Fibroblast of skin of abdomen (primary cell): Measurements from ENCODE around the gene DLL1.

Source experiments
- DNase-seq: peaks from one replicate; pipeline ENCODE4 v3.0.0-alpha.2; 2013

Gene DLL1

DNA sequence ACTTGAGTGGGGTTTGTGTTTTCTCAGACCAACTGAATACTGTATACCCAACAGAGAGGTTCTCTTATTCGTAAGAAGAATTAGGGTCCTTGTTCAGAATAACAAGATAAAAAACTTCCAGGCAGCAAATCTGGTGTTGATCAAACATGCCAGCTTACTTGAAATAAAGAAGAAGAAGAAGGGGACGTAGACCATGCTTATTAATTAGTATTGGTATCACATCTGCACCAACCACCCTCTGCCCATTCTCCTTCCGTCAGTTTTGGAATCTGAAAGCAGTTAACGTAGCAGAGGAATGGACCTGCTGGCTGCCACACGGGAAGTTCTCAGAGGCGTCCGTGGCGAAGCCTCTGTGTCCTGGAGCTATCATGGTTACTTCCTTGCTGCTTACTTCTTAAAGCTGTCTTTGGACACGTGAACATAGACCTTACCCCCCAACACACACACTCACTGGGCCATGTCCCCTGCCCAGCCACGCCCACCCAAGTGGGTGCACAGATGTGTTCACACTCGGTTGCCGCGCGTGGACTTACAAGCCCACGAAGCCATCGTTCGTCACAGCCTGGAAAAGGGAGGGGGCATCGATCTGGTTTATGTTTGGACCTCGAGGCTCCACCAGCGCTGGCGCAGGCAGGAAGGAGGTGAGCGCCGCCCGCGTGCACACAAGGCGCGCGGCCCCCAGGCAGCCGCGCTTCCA, 4.1 kb upstream of the DLL1 start:
- DNase-seq, result no peak

DNA sequence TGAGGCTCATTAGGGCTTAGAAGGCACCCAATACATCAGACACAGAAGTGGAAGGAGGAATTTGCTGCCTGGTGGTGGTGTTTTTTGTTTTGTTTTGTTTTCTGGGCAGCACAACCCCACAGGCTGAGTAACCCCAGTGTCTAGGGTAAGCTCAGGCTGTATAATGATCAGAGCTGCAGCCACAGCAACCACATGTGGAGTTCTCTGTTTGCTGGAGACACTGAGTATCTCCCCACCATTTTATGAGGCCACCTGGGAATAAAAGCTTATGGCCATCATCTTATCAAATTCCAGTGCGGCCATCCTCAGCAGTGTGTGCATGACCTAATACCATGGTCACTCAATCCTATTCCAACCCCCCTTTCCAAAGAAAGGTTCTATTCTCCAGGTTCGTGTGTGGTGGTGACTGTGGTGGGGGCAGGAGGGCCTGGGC, 3.4 kb upstream of the DLL1 start:
- no peak for DNase-seq

DNA sequence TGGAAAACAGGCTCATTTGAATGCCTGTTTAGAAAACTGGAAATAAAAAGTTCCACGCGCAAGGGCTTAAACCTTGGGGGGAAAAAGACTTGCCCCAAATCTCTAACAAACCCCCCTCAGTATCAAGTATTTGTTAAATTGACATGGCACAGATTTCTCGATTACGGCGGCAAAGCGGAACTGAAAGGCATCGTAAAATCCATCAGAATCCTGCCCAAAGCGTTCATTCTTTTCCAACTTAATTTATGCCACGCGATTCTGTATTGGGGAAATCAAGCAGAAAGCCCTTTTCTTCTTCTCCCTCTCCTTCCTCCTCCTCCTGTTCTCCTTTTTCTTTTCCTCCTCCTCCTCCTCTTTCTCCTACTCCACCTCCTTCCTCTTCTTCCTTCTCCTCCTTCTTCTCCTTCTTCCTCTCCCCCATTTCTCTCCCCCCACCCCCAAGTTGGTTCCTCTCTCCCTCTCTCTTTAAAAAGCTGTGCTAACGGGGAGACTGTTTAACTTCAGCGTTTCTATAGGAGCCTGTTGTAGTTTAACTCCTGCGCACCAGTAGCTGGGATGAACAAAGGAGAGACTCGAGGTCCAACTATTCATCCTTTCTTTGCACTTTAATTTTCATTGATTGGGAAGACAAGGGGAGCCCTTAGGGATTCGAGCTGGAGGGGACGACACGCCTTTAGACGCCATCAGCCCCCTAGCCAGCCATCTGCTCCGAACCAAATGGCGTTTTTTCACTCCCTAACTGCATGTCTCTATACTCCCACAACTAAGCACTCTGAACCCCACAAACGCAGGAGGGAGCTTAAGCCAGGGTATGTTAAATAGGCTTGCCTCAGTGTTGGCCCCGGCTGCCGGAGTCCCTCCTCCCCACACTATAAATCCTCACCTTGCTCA, 2.7 kb upstream of the DLL1 start:
- no peak for DNase-seq

DNA sequence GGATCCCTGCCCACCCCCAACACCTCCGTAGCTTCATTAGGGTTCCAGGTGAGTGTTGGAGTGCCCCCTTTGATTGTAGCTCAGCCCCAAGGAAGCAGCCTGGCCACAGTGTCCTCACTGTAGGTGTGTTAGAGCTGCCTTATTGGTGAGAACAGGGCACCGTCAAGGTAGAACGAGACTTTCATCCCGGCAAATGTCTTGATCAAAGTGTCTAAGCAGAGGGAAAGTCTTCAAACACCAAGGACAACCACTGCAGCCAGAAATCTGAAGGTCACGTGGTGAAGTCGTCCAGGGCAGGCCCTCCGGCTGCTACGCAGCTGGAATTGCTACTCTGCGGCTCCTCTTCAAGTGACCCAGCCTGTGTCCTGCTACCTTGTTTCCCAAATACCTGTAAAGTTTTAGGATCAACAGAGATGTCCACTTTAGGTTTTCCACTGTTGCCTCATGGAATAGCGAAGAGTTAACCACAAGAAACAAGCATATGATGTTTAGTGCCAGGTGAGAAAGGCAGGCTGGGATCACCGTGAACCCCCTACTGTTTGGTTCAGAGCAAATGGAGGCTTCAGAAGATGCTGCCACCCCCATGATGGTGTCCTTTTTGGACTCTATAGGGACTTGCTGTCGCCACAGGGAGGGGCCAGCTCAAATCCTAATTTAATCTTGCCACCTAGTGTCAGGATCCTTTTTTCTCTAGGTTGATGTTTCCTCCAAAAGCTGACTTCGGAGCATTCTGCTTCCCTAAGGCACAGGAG, 1.7 kb upstream of the DLL1 start:
- no peak for DNase-seq

DNA sequence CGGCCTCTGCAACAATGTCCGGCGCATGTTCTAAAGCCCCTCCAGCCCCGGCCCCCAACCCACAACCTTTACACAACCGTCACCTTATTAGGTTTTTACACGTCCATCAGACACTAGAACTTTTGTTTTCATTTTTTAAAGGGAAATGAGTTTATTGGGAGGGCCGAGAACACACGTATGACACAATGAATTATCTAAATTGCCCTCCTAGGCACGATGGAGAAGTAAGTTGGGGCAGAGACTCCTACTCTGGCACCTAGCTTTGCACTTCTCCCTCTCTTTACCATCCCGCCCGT, 1.2 kb upstream of the DLL1 start:
- DNase-seq, result no peak

DNA sequence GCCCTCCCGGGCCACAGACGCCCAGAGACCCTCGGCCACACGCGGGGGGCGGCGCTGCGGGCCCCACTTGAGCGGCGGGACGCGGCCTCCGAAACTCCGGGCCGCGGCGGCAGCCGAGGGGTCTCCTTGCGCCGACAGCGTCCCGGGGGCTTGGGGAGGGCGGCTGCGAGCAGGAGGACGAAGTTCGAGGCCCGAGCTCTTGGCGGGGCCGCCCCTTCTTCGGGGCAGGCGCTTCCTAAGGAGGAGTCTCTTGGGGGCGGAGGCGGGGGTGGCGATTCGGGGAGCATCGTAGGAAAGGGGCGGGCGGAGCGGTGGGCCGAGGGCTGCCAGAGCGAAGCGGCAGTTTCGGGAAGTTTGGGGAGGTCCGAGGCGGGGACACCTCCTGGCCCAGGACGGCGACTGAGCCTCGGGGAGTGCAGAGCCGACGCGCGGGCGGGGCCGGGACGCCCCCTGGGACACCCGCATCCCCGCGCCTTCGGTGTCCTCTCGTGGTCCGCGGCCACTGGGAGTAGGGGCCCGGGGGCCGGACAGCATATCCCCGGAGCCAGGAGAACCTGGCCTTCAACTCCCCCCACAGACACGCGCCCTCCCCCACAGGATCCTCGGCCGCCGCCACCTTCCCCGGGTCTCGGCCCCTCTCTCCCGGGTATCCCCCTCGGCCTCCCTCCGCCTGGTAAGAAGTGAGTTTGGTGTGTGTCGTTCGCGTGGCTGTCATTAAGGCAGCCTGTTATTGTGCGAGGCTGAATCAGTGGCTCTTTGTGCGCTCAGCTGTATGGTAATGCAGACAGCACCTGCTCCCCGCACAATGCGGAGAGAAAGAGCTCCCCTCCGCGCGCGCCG, 613 bp upstream of the DLL1 start:
- no peak for DNase-seq

DNA sequence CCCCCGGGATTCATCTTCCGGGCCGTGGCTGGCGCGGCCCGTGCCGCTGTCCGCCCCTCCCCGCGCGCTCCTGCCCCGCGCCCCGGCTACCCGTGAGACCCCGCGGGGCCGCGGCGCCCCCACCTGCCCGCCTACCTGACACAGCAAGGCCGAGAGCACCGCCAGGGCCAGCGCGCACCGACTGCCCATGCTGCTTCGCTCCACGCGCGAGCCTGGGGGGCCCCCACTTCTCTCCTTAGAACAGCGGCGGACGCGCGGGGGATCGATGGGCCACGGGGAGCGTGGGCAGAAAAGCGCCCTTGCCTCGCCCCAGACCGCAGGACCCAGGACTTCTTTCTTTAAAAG, 955 bp downstream of the DLL1 start:
- DNase-seq, result no peak

DNA sequence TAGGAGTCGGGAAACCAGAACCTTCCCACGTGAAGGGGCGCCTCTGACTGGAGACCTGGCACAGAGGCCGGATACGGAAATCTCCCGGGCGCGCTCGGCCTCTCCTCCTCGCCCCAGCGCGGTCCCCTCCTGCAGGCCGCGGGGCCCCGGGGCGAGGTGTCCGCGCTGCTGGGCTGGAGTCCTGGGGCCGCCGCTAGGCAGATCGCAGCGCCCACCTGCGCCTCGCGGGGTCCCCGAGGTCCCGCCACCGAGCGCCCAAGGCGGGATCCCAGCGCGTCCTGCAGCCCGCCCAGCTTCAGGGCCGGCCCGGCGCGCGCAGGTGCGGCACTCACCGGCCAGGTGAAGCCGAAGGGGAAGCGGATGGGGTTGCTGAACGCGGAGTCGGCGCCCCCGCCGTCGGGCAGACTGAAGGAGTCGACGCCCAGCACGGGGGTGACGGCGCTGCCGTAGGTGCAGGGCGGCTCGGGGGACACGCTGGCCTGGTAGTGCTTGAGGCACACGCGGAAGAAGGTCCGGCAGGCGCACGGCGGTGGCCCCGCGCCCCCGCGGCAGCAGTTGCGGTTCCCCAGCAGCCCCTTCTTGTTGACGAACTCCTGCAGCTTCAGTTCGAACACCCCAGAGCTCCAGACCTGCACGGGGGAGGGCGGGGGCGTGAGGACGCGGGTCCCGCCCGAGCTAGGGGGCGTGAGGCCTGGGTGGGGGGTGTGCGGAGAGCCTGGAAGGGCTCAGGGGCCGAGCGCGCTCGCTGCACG, 1.5 kb downstream of the DLL1 start:
- DNase-seq, result no peak

DNA sequence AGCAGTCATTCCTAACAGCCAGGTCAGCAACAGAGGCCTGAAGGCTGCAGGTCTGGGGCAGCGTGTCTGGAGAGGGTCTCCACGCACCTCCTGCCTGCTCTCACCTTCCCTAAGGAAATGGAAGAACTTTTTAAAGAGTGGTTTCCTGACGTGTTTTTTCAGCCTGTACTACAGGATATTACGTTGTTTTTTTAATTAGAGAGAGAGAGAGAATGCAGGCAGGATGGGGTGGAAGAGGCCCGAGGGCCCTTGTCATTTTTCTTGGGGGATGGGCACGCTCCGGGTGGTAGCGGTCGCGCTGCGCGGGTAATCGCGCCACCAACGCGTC, 2.1 kb downstream of the DLL1 start:
- DNase-seq, result no peak

DNA sequence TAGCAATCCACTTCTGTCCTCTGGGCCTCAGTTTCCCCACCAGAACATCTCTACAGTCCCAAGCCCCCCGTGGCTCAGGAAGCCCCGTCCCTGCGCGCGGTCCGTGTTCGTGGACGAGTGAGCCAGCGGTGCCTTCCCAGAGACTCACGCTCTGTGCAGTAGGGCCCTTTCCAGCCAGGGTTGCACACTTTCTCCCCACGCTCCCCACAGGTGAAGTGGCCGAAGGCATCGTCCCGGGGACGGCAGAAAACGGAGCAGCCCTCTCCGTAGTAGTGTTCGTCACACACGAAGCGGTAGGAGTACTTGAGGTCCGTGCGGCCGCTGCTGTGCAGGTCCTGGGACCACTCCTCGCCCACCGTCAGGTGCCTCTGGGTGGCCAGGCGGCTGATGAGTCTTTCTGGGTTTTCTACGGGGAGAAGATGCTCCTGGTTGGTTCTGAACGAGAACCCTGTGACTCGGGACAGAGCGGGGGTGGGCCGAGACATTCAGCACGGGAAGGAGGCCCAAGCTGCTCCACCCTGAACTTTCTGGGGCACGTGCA, 2.7 kb downstream of the DLL1 start:
- DNase-seq, result no peak

DNA sequence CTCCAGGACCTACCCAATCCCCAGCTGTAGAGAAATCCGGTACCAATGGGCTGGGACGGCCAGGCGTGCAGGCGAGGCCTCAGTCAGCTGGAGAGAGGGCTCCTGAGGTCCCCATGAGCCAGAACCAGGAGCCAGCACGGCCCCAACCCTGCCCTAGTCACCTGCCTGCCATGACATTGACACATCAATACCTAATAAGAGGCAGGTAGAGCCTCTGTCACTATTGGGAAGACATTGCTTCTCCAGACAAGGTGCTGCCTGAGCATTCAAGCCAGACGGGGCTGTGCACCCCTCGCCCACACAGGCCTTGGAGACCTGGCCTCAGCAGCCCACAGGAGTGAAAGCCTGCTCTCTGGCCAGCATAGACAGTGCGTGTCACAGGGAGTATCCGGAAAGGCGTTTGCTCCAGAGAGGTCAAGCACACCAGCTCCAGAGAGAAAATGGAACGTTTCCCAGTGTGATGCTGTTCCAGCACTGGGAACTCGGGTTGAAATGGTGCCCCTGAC, 3.5 kb downstream of the DLL1 start:
- no peak for DNase-seq

DNA sequence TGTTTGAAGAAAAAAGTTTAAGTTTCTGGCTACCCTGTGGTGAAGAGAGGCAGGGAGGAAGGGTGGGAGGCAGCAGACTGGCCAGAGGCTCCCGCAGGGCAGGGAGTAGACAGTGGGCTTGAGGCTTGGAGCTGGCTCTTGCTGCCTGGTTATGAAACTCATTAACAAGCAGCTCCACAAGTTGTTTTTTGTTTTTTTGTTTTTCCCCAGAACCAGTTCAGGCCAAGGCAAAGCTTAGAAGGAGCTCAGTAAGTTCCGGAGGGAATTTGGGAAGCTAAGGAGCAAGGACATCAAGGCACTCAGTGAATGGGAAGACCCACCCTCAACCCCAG, 4.0 kb downstream of the DLL1 start:
- no peak for DNase-seq

DNA sequence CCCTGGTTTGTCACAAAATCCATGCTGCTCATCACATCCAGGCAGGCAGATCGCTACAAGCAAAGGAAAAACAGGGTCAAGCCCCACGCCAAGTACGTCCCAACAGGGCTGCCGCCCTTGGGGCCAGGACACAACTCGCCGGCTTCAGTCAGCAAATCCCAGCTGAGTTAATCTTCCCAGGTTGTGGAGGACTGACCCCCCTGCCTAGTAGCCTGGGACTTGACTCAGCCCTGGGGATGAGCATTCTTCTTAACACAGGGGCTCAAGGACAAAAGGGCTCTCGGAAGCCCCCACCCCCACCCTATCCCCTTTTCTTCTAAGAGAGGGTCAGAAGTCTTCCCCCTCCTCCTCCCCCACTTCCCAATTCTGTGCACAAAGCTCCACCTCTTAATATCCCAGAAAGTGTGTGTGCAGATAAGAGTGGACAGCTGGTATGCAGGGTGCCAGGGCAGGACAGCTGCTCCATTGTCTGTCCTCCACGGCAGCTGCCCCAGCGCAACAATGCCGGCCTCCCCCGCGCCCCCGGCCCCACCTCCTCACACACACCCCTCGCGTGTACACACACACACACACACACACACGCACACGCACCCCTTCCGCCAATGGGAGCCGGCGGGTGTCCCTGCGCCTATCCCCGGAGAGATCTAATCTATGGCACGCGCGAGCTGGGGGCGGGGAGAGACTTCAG, 4.5 kb downstream of the DLL1 start:
- DNase-seq, result no peak

DNA sequence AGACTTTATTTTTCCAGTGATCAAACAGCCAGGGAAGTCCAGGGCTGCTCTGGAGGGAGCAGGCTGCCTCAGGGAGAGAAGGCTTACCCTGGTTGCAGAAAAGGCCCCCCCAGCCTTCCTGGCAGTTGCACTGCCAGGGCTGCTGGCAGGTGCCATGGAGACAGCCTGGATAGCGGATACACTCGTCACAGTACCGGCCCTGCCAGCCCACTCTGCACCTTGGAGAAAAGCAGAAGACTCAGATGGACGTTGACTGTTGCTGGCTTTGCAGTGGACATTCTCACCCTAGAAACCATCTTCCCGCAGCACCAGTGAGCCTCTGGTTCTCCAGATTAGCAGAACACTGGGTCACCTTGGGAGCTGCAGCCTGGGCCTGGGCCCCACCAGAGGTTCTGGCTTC, 5.4 kb downstream of the DLL1 start:
- no peak for DNase-seq

DNA sequence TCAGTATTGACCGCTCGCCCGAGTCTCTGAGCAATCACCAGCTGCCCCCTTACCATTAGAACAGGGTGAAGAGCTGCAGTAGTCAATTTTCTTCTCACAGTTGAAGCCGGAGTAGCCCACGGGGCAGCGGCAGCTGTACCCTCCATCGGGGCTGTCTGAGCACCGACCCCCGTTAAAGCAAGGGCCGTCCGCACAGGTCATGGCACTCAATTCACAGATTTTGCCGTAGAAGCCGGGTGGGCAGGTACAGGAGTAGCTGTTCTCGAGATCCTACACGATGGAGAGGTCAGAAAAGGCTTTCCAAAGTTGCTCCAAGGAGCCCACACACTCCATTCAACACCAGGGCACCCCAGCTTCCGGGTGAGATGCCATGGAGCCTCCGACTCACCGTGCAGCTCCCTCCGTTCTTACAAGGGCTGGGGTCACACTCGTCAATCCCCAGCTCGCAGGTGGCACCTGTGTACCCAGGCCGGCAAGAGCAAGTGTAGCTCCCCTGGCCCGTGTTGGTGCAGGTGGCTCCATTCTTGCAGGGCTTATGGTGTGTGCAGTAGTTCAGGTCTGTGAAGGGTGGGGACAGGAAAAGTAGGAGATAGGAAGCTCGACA, 5.9 kb downstream of the DLL1 start:
- no peak for DNase-seq

DNA sequence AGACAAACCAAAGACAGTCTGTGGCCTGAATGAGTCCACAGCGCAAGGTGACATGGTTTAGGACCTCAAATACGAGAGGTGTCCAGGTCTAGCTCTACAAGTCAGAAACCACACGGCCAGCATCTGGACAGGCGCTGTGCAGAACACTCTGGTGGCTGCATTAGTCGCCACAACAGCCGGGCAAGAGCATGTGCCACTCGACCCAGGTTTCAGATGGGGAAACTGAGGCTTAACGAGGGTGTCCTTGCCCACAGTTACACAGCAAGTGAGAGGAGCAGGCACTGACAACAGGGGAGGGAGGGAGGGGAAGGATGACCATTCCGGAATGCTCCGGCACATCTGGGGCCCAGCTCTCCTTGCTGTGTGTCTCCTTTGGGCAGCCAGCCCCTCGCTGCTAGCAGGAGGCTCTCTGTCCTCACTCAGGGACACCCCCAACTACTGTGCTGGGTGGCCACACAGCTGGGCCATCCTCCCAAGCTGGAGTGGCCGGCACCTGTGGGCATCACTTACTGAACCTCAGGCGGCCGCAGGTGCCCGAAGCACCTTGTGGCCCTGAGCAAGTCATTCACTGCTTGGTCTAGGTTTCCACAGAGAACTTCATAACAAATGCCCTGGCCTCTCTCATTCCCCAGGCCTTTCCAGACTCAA, 6.6 kb downstream of the DLL1 start:
- no peak for DNase-seq

DNA sequence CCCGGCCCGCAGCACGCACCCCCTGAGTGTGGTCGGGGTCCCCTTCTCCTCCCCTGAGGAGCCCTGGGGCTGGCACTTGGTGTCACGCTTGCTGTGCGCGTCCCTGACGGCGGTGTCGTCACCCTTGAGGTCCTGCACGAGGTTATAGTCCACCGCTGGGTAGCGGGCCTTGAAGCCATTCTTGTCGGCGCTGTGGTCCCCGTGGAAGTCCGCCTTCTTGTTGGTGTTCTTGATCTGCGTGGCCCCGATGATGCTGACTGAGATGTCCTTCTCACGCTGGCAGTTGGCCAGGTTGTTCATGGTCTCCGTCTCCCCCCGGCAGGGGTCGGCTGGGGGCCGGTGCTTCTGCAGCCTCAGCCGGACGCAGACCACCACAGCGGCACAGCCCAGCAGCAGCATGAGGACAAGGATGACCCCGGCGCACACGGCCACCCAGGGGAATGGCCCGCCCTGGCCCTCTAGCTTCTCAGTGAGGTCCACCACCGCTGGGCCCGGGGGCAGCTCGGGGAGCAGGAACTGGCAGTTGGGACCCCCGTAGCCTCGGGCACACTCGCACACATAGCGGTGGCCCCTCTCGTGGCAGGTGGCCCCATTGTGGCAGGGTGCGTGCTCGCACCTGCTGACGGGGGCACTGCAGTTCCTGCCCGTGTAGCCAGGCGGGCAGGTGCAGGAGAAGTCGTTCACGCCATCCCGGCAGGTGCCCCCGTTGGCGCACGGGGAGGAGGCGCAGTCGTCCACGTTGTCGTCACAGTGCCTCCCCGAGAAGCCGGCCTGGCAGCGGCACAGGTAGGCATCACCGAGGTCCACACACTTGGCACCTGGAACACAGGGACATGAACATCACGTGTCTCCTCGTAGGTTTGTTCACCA, 7.4 kb downstream of the DLL1 start:
- DNase-seq, result no peak

DNA sequence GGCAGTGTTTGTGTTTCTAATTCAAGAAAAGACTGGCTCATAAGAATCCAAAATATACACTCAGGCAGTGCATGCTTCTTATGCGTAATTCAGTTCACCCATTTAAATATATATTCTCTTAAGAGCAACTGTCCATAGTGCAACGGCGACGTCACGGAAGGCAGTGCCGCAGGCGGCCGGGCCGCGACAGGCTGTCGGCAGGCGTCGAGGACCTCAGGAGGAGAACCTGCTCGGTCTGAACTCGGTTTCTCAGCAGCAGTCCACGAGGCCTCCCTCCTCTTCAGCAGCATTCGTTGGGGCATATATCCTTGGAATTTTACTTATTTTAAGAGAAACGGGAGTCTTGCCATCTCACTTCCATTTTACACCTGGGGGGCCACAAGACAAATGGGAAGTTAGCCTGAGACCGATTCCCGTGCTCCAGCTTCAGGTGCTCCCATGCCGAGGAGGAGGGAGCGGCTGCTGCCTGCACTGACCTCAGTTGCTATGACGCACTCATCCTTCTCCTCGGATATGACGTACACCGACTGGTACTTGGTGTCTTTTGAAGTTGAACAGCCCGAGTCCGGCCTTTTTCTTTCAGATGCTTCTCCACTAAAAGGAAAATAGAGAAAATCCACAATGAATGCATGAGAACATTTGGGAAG, 8.2 kb downstream of the DLL1 start:
- no peak for DNase-seq
